MCF 10A (cell line): ENCODE measurements around the gene SBK1. TPM values are rescaled to one million over a fixed set of nuclear protein-coding genes. Genes with fewer than 3 reads are reported as not detected.
A peak's percentile ranks its signal among the peaks of the same experiment; 100 is the strongest.

Experiments used
- BruUV-seq: library from RNA; stranded (reverse); fragments of 400-500 nt; replicated peaks from 2 replicates; lab custom pipeline; 2021; lab: Mats Ljungman, UMichigan
- CTCF ChIA-PET: fragments of 300-600 bp; sonication (Branson Sonifier 250); formaldehyde crosslinking; extraction: SDS; loops from one replicate; lab custom pipeline; 2021; ENCODE audit warnings: antibody characterized with exemption, inconsistent platforms; lab: Yijun Ruan, JAX
- POLR2A ChIA-PET: fragments of 300-600, 350-650 bp; sonication (Branson Sonifier 250); formaldehyde crosslinking; extraction: SDS; loops from one replicate; lab custom pipeline; 2020; ENCODE audit warnings: antibody characterized with exemption, inconsistent platforms; lab: Yijun Ruan, JAX
- DNase-seq: peaks from one replicate; pipeline ENCODE4 v3.0.0-alpha.2; 2018; ENCODE audit not compliant: unreplicated experiment
- H3K27ac Mint-ChIP-seq: one replicate; pipeline ENCODE4 v1.8.0; 2022; ENCODE audit warnings: mild to moderate bottlenecking, low read depth, mixed read lengths; ENCODE audit not compliant: unreplicated experiment
- H3K27me3 Mint-ChIP-seq: one replicate; pipeline ENCODE4 v1.8.0; 2022; ENCODE audit warnings: mixed read lengths; ENCODE audit not compliant: insufficient read depth, unreplicated experiment
- H3K36me3 Mint-ChIP-seq: one replicate; pipeline ENCODE4 v1.8.0; 2022; ENCODE audit warnings: mild to moderate bottlenecking, moderate library complexity, mixed read lengths; ENCODE audit not compliant: insufficient read depth, unreplicated experiment
- H3K4me1 Mint-ChIP-seq: one replicate; pipeline ENCODE4 v1.8.0; 2022; ENCODE audit warnings: mixed read lengths; ENCODE audit not compliant: insufficient read depth, unreplicated experiment
- H3K4me3 Mint-ChIP-seq: one replicate; pipeline ENCODE4 v1.8.0; 2022; ENCODE audit warnings: mild to moderate bottlenecking, moderate library complexity, mixed read lengths; ENCODE audit not compliant: unreplicated experiment
- H3K9me3 Mint-ChIP-seq: one replicate; pipeline ENCODE4 v1.8.0; 2022; ENCODE audit warnings: mixed read lengths; ENCODE audit not compliant: unreplicated experiment
- CTCF ChIP-seq: fragments of 200-600 bp; IDR thresholded peaks from one replicate; pipeline ENCODE4 v1.8.0; 2022; ENCODE audit warnings: antibody characterized with exemption, mild to moderate bottlenecking; ENCODE audit not compliant: unreplicated experiment
- intact Hi-C: fragments of 100-400 bp; cut with micrococcal nuclease; formaldehyde crosslinking; loops from 2 replicates; pipeline ENCODE4 v1.14.1; 2022
- total RNA-seq: library from RNA; stranded (reverse); gene quantifications from 2 replicates; pipeline ENCODE4 v1.2.3, GENCODE V29; 2022

SBK1 gene
- total RNA-seq, 1 experiment from 2014 or later, result 0.14 TPM

GRCh38 chr16:28289939-28290858 lies 2.1 kb upstream of the SBK1 start:
- H3K9me3 Mint-ChIP-seq, result no peaks in the 10 kb centered on the region
- DNase-seq, result no peak
- no peak overlapping the region for H3K27ac Mint-ChIP-seq
- no peaks in the 10 kb centered on the region for H3K36me3 Mint-ChIP-seq
- intact Hi-C loops, result no loop called here
- no peak overlapping the region for H3K4me3 Mint-ChIP-seq
- CTCF ChIA-PET, result interaction anchor here (0.6 to 1.1 kb wide), 3 partner anchors 11 to 555 kb away, joined by 3 read pairs; no protein-coding TSS in a partner anchor
- no peak for TF ChIP-seq CTCF
- peaks cover 11% of the 10 kb centered on the region for H3K27me3 Mint-ChIP-seq
- POLR2A ChIA-PET, result no interaction called here
- H3K4me1 Mint-ChIP-seq, result peaks cover 8% of the 10 kb centered on the region
- no TSS peak for BruUV-seq

- H3K4me3 Mint-ChIP-seq, result peak overlapping the region; percentile 70
- intact Hi-C loops, result no loop called here
- DNase-seq, result no peak
- H3K27me3 Mint-ChIP-seq, result peaks cover 11% of the 10 kb centered on the region
- H3K4me1 Mint-ChIP-seq, result peaks cover 8% of the 10 kb centered on the region
- CTCF ChIA-PET, result interaction anchor here (1.1 kb wide), 1 partner anchor 12 kb away, joined by 3 read pairs; no protein-coding TSS in a partner anchor
- no TSS peak for BruUV-seq
- H3K27ac Mint-ChIP-seq, result no peak overlapping the region
- H3K9me3 Mint-ChIP-seq, result no peaks in the 10 kb centered on the region
- POLR2A ChIA-PET, result no interaction called here
- TF ChIP-seq CTCF, result no peak
- H3K36me3 Mint-ChIP-seq, result no peaks in the 10 kb centered on the region
These were observed 1.5 kb upstream of the SBK1 start for GRCh38 chr16:28290859-28291254.

GRCh38 chr16:28292731-28293600 lies 641 bp downstream of the SBK1 start:
- ChIA-PET CTCF (interaction anchor here (0.5 to 2.3 kb wide), 9 partner anchors 11 to 732 kb away, joined by 3 to 12 read pairs (median 4); no protein-coding TSS in a partner anchor), POLR2A (no interaction called here)
- H3K36me3 Mint-ChIP-seq, result no peaks in the 10 kb centered on the region
- H3K27me3 Mint-ChIP-seq, result peaks cover 11% of the 10 kb centered on the region
- BruUV-seq, result no TSS peak
- H3K27ac Mint-ChIP-seq, result no peak overlapping the region
- intact Hi-C loops, result no loop called here
- no peak for DNase-seq
- peak overlapping the region; percentile 52 for H3K4me3 Mint-ChIP-seq
- TF ChIP-seq CTCF, result no peak
- peaks cover 8% of the 10 kb centered on the region for H3K4me1 Mint-ChIP-seq
- H3K9me3 Mint-ChIP-seq, result no peaks in the 10 kb centered on the region

- no peak for TF ChIP-seq CTCF
- DNase-seq, result no peak
- no peaks in the 10 kb centered on the region for H3K36me3 Mint-ChIP-seq
- peaks cover 8% of the 10 kb centered on the region for H3K4me1 Mint-ChIP-seq
- no peak overlapping the region for H3K4me3 Mint-ChIP-seq
- intact Hi-C loops, result no loop called here
- ChIA-PET CTCF (interaction anchor here (0.5 to 2.3 kb wide), 4 partner anchors 12 to 28 kb away, joined by 4 to 12 read pairs (median 7); no protein-coding TSS in a partner anchor), POLR2A (no interaction called here)
- H3K27ac Mint-ChIP-seq, result no peak overlapping the region
- BruUV-seq, result no TSS peak
- peaks cover 11% of the 10 kb centered on the region for H3K27me3 Mint-ChIP-seq
- no peaks in the 10 kb centered on the region for H3K9me3 Mint-ChIP-seq
These were observed 1.3 kb downstream of the SBK1 start for GRCh38 chr16:28293601-28293960.
